ENCODE measurements around the gene ARFIP2.

The ARFIP2 gene

DNA sequence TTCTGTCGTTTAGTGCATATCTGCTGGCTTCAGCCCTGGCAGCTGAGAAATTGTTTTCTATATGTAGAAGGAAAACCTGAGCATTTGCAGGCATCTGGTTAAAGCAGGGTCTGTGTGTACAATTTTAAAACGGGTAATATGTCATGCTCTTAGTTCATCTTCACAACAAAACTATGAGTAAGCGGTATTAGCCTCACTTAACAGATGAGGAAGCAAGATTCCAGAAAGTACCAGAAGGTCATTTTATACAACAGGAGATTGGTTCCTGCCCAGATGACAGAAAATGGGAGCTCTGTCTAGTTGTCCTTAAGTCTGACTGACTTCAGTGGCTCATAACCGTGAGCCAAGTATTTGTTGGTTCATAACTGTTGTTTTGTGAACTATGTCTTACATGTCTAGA is 1.3 kb upstream of the ARFIP2 start:
- DNase-seq (ENCODE audit: low read depth) = peak; percentile 30

GRCh38 chr11:6481924-6482275 is 769 bp upstream of the ARFIP2 start:
- DNase-seq (ENCODE audit: low read depth) = peak; percentile 35

GRCh38 chr11:6480299-6480914 is 724 bp downstream of the ARFIP2 start:
- no peak for DNase-seq (ENCODE audit: low read depth)

GRCh38 chr11:6476571-6476970 is 4.6 kb downstream of the ARFIP2 start:
- no peak for DNase-seq (ENCODE audit: low read depth)

GRCh38 chr11:6475936-6476335 is 5.2 kb downstream of the ARFIP2 start:
- no peak for DNase-seq (ENCODE audit: low read depth)

GRCh38 chr11:6474806-6475500 is 6.2 kb downstream of the ARFIP2 start:
- no peak for DNase-seq (ENCODE audit: low read depth)

DNA sequence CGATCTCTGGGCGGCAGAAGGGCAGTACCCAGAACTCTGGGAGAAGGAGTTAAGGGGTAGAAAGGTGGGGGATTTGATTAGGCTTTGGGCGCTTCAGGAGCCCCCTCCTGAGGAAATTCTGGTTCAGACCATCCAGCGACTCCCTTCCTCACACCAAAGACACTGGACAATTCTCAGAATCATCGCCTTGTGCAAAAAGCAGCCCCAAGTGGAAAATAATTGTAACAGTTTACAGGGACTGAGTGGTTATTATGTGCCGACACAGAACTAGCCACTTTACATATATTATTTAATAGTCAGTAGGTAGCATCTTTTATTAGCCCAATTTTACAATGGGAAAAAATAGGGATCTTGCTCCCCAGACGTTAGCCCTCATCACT is 6.7 kb downstream of the ARFIP2 start:
- DNase-seq (ENCODE audit: low read depth) = no peak

- peak; percentile 89 for DNase-seq (ENCODE audit: low read depth)
Measured at GRCh38 chr11:6473451-6474412, 7.4 kb downstream of the ARFIP2 start, which contains the start of gene TRIM3. TRIM3 (minus strand) TSS chr11:6473941; CDS start chr11:6465695, 8,246 bp downstream.

DNA sequence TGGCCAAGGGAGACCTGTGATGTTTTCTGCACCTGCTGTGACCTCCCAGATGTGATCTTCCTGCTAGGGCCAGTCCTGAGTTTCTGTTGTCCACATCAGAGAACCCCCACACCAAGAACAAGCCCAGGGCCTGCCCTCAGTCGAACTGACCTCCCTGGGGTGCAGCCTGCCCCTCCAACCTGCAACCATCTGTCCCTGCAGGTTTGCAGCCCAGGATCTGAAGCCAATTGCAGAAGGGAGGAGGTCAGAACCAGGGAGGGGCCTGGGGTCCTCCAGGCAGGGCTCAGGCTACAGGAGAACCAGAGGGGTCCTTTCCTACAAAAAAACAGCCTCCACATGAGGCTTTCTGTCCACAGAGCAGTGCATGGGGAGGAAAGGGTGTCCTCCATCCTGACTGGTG is 8.2 kb downstream of the ARFIP2 start:
- no peak for DNase-seq (ENCODE audit: low read depth)

DNA sequence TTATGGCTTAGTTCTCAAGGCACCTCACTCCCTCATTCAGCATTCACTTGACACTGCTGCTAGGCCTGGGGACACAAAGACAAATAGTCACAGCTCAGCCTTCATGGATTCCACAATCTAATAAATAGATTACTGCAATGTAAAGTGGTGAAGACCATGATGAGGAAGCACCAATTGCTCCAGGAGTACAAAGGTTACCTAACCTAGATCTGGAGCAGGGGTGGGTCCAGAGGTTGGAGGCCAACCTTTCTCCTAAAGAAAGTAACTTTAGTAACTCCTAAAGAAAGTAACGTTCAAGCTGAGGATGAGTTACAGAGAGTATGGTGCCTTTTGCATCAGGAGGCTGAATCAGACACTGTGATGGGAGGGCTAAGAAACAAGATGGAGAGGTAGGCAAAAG is 11.5 kb downstream of the ARFIP2 start:
- no peak for DNase-seq (ENCODE audit: low read depth)

DNA sequence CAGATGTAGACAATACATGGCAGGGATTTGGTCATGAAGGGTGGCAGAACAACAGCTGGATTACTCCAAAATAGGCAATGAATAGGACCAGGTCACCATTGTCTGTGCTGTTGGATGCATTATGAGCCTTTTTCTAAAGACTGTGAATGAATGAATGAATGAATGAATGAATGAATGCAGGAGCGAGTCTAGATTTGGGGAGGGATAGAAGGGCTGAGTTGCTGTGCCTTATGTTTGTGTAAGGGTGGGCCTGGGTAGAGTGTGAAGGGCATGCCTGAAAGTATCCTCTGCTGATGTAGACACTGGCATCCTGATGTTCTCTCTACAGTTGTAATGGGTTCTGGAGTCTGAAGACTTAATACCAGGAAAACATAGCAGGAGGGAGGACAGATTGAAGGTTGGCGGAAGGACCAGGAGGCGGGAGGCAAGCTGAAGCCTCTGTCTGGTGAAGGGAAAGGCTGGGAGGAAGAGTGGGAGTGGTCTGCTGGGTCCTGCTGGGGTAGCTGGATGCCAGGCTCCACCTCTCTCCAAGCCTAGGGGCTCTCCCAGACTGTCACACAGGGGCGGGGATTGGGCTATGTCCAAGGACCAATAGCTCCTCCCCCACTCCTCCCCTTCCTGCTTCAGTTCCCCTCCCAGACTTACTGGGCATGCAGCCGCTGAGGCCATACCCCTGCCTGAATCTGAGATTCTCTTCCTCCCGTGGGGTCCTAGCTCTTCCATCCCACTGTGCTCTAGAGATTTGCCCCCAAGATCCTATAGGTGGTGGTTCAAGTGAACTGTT is 12.2 kb downstream of the ARFIP2 start:
- DNase-seq (ENCODE audit: low read depth) = peak; percentile 93

- DNase-seq (ENCODE audit: low read depth) = no peak
Measured at GRCh38 chr11:6459099-6459450, 22.1 kb downstream of the ARFIP2 start.

DNA sequence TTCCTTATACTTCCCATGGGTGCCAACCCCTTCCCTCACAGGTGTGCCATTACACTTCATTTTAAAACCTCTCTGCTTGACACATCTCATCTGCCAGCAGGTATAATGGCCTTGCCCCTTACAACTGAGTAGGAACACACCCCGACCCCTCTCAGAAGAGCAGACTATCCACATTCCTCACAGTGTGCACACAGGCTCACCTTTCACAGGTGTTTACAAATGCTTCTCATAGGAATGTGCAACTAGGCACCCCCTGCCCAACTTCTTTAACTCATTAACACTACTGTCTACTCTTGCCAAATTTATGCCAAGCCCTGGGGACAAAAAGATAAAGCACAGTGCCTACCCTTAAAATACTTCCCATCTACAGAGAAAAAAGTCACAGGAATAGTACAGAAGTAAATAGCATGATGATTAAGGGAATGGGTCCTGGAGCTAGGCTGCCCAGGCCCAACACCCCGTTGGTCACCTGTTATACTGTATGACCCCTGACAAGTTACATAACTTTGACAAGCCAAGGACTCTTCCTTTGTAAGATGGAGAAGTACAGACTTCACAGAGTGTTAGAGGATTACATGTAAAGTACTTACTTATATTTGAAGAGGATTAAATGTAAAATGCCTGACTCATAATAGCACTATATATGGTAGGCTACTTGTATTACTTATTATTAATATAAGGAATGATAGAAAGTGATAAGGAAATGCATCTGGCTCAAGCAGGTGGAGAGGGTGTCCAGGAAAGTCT is 22.6 kb downstream of the ARFIP2 start:
- DNase-seq (ENCODE audit: low read depth) = no peak

- no peak for DNase-seq (ENCODE audit: low read depth)
Measured at GRCh38 chr11:6457581-6458320, 23.4 kb downstream of the ARFIP2 start.

GRCh38 chr11:6456361-6457073 is 24.6 kb downstream of the ARFIP2 start:
- no peak for DNase-seq (ENCODE audit: low read depth)

DNA sequence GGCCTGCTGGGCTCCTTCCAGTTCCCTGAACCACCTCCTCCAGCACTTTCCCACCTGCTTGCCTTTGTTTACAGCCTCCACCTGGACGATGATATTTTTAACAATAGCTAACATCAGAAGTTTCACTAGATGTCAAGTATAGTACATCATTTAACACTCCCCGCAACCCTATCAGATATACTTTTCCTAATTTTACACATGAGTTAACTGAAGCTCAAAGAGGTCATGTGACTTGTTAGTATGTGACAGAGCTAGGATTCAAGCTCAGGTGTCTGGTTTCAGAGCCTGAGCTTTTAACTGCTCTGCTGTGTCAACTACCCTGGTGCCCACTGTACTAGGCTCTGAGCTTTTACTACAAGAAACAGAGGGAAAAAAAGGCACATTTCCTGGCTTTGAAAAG is 26.1 kb downstream of the ARFIP2 start:
- no peak for DNase-seq (ENCODE audit: low read depth)

- DNase-seq (ENCODE audit: low read depth) = no peak
Measured at GRCh38 chr11:6453152-6453551, 28.0 kb downstream of the ARFIP2 start.

DNA sequence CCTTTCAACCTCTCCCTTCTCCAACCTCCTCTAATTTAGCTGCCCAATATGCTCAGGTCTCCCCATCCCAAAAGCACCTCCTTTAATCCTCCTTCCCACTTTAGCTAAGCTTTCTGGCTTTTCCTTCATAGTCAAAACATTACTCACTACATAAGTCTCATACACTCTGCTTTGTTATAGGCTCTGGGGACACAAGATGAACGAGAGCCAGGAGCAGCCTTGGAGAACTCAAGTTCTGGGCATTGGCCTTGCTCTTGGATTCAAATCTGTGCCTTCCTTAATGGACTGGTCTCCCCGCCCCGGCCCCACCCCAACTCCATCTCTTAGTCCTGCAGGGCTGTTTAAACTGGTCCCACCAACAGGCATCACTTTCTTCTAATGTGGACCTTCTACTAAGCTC is 28.9 kb downstream of the ARFIP2 start:
- no peak for DNase-seq (ENCODE audit: low read depth)

DNA sequence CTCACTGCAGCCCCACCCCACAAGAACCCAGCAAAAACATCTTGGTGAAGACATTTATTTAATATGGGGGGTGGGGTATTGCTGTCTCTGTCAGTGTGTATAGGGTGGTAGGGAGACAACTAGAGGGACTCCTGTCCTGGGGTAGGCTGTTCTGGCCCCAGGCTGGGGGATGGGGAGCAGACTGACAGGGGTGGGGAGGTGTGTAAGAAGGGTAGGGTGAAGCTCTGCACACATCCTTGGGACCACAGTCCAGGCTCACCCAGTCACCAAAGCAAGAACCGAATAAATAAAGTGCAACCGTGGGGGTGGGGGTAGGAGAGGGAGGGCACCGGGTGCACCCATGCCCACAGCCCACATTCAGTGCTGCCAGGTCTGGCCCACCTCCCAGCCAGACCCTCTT is 32.6 kb downstream of the ARFIP2 start:
- no peak for DNase-seq (ENCODE audit: low read depth)
